ENCODE data around the gene SDR42E2. TPM values are rescaled to one million over a fixed set of nuclear protein-coding genes. Genes with fewer than 3 reads are reported as not detected.
"Not testable (repeated sequence)": the region's sequence is repeated elsewhere in the genome, so short reads cannot be mapped to it uniquely, and the experiment has no call there.

SDR42E2 gene
- total RNA-seq, 4 donors from 2014 or later, result not detected

DNA sequence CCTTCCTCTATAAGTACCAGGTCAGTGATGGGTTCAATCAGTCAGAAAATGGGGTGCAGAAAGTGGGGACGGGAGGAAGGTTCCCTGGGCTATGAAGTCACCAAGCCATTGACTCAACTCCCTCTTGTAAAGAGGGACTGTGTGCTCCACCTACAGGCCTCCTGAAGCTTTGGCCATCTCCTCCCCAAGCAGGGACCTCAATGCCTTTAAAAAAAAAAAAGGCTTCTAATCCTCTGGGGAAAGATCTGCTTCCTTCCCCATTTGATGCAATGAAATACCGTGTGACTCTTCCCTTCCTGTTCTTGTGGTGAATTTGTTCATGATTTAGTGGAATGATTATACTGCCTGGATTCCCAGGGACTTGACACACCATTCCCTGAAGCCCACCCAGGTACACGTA is 39.2 kb upstream of the SDR42E2 start:
- DNase-seq, result no peak
- H3K27ac ChIP-seq, result no peak overlapping the region
- no peaks in the 10 kb centered on the region for H3K27me3 ChIP-seq
- H3K36me3 ChIP-seq, result no peaks in the 10 kb centered on the region
- H3K4me1 ChIP-seq, result no peaks in the 10 kb centered on the region
- H3K4me3 ChIP-seq, result no peak overlapping the region
- TF ChIP-seq, protein P1, sequence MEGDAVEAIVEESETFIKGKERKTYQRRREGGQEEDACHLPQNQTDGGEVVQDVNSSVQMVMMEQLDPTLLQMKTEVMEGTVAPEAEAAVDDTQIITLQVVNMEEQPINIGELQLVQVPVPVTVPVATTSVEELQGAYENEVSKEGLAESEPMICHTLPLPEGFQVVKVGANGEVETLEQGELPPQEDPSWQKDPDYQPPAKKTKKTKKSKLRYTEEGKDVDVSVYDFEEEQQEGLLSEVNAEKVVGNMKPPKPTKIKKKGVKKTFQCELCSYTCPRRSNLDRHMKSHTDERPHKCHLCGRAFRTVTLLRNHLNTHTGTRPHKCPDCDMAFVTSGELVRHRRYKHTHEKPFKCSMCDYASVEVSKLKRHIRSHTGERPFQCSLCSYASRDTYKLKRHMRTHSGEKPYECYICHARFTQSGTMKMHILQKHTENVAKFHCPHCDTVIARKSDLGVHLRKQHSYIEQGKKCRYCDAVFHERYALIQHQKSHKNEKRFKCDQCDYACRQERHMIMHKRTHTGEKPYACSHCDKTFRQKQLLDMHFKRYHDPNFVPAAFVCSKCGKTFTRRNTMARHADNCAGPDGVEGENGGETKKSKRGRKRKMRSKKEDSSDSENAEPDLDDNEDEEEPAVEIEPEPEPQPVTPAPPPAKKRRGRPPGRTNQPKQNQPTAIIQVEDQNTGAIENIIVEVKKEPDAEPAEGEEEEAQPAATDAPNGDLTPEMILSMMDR (IDR thresholded peaks at IDR 0.05), result no peak
- no peak for TF ChIP-seq POLR2A (IDR thresholded peaks at IDR 0.05)
- no peaks in the 10 kb centered on the region for H3K9me3 ChIP-seq
- intact Hi-C loops (cut with DNase I; ENCODE audit: low total_unique reads), result no loop called here

GRCh38 chr16:22123759-22124490 is 38.4 kb upstream of the SDR42E2 start:
- H3K36me3 ChIP-seq, result no peaks in the 10 kb centered on the region
- no peak for DNase-seq
- no peaks in the 10 kb centered on the region for H3K9me3 ChIP-seq
- H3K4me3 ChIP-seq, result no peak overlapping the region
- TF ChIP-seq, protein P1 (IDR thresholded peaks at IDR 0.05), result no peak
- TF ChIP-seq POLR2A (IDR thresholded peaks at IDR 0.05), result no peak
- H3K27me3 ChIP-seq, result no peaks in the 10 kb centered on the region
- no peak overlapping the region for H3K27ac ChIP-seq
- H3K4me1 ChIP-seq, result no peaks in the 10 kb centered on the region
- intact Hi-C loops (cut with DNase I; ENCODE audit: low total_unique reads), result no loop called here

DNA sequence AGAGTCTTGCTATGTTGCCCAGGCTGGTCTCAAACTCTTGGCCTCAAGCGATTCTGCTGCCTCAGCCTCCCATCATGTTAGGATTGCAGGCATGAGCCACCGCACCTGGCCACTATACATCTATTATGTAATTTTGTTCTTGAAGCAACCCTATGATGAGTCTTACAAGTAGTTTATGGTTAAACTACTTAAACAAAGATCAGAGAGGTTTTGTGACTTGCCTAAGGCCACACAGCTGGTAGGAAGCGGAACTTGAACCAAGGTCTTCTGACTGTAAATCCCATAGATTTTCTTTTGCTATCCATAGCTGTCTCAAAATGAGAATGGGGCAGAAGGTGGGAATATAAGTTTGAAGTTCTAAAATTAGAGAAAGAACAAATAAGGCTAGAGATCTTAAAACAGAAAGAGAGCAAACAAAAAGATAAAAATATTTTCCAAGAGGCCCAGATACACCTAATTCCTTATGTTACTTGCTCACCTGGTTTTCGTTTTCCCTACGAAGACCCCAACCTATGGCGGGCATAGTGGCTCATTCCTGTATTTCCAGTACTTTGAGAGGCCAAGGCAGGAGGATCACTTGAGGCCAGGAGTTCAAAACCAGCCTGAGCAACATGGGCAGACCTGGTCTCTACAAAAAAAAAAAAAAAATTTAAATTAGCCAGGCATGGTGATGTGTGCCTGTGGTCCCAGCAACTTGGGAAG is 37.6 kb upstream of the SDR42E2 start:
- Histone ChIP-seq H3K27ac (no peak overlapping the region), H3K4me1 (no peaks in the 10 kb centered on the region), H3K27me3 (no peaks in the 10 kb centered on the region), H3K9me3 (no peaks in the 10 kb centered on the region), H3K36me3 (no peaks in the 10 kb centered on the region), H3K4me3 (no peak overlapping the region)
- TF ChIP-seq, protein P1 (IDR thresholded peaks at IDR 0.05), result no peak
- no peak for TF ChIP-seq POLR2A (IDR thresholded peaks at IDR 0.05)
- DNase-seq, result no peak
- intact Hi-C loops (cut with DNase I; ENCODE audit: low total_unique reads), result no loop called here

DNA sequence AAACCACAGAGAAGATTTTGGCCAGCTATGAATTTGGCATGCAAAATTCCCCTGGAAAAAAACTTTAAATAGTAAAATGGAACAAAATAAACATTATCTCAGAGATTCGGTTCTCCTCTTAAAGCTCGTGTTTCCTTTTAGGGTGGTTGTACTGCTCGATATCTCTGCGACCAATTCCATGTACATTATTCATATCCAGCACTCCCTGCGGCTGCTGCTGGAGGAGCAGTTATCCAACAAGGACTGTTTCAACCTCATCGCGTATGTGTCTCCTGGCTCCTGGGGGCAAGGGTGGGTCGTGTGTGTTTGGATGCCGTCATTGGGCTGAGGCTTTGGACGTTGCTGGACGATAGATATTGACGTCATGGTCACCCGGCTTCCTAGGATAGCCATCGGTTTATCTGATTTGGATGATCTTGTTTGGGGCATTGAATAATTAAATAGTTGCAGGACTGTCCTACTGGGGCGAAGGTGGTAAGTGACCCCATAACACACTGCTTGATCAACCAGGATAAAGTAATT is 36.2 kb upstream of the SDR42E2 start:
- DNase-seq, result no peak
- TF ChIP-seq POLR2A (IDR thresholded peaks at IDR 0.05), result no peak
- TF ChIP-seq, protein P1 (IDR thresholded peaks at IDR 0.05), result no peak
- intact Hi-C loops (cut with DNase I; ENCODE audit: low total_unique reads), result no loop called here
- no peak overlapping the region for H3K4me3 ChIP-seq
- no peaks in the 10 kb centered on the region for H3K4me1 ChIP-seq
- no peak overlapping the region for H3K27ac ChIP-seq
- H3K27me3 ChIP-seq, result no peaks in the 10 kb centered on the region
- no peaks in the 10 kb centered on the region for H3K36me3 ChIP-seq
- no peaks in the 10 kb centered on the region for H3K9me3 ChIP-seq

GRCh38 chr16:22128537-22128936 is 33.8 kb upstream of the SDR42E2 start:
- intact Hi-C loops (cut with DNase I; ENCODE audit: low total_unique reads), result not testable (repeated sequence)

More at GRCh38 chr16:22128537-22128936, 33.8 kb upstream of the SDR42E2 start:
- not testable (repeated sequence) for H3K27ac ChIP-seq, DNase-seq, H3K4me1 ChIP-seq, H3K36me3 ChIP-seq, H3K4me3 ChIP-seq, H3K9me3 ChIP-seq, H3K27me3 ChIP-seq
